ENCODE data around the gene DNLZ. TPM values are rescaled to one million over a fixed set of nuclear protein-coding genes. Genes with fewer than 3 reads are reported as not detected.

DNLZ gene
- total and polyA plus RNA-seq, 2 donors (not counting 1 experiment from before 2014, with no cell fraction given): 23.0 to 42.0 TPM

DNA sequence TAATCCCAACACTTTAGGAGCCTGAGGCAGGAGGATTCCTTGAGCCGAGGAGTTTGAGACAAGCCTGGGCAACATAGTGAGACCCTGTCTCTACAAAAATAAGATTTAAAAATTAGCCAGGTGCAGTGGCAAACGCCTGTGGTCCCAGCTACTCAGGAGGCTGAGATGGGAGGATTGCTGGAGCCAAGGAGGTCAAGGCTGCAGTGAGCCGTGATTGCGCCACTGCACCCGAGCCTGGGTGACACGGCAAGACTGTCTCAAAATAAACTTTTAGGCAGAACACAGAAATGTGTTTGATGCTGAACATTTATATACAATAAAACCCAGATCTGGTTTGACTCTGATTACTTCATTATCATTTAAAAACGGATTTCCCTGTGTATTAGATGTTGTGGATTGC is 41.9 kb upstream of the DNLZ start:
- ChIA-PET CTCF (interaction anchor here (0.6 to 1.0 kb wide), 2 partner anchors 42 to 548 kb away, joined by 3 read pairs; partner anchors contain the start of gene DNLZ), POLR2A (no interaction called here)
- H3K27me3 ChIP-seq (replicated peaks in 1 of 4; ENCODE audit: control extremely low read depth in 1 of 4, control insufficient read depth in 3 of 4, insufficient read depth in 4 of 4, low read length in 3 of 4): no peaks in the 10 kb centered on the region
- H3K4me2 ChIP-seq (replicated peaks; ENCODE audit: low read depth, low read length, poor library complexity, severe bottlenecking): no peak overlapping the region
- no peaks in the 10 kb centered on the region for H3K27me3 Mint-ChIP-seq
- H4K20me1 ChIP-seq (ENCODE audit: control insufficient read depth, insufficient read depth, low read length, poor library complexity, severe bottlenecking): peaks cover 18% of the 10 kb centered on the region
- ATAC-seq (ENCODE audit: low read depth) (no peak), DNase-seq (no peak)
- no peak overlapping the region for H3K9ac ChIP-seq (ENCODE audit: low read length)
- H3K4me1 Mint-ChIP-seq: peaks cover 55% of the 10 kb centered on the region
- H3K9me3 ChIP-seq (ENCODE audit: control extremely low read depth in 1 of 3, control insufficient read depth in 2 of 3, insufficient read depth in 1 of 3, low read length in 2 of 3): no peaks in the 10 kb centered on the region
- intact Hi-C loops (cut with micrococcal nuclease): no loop called here
- peak overlapping the region; percentile 58 to 73 for H3K27ac ChIP-seq (ENCODE audit: low read length in 2 of 2)
- H3K36me3 ChIP-seq (replicated peaks in 1 of 2; ENCODE audit: control extremely low read depth in 1 of 2, control insufficient read depth in 1 of 2, extremely low read depth in 1 of 2, insufficient read depth in 2 of 2, low read length in 1 of 2): peaks cover 0 to 28% of the 10 kb centered on the region in 2 experiments
- no peak overlapping the region for H3K27ac Mint-ChIP-seq
- H3K4me3 ChIP-seq (ENCODE audit: control extremely low read depth in 1 of 5, extremely low read depth in 1 of 5, insufficient read depth in 1 of 5, low read depth in 2 of 5, low read length in 4 of 5): no peak overlapping the region
- no peak overlapping the region for H2AFZ ChIP-seq (ENCODE audit: insufficient read depth, low read depth, low read length, poor library complexity, severe bottlenecking)
- no peaks in the 10 kb centered on the region for H3K9me3 Mint-ChIP-seq (ENCODE audit: insufficient read depth)
- H3K4me1 ChIP-seq (ENCODE audit: control insufficient read depth in 2 of 2, insufficient read depth in 2 of 2, low read length in 2 of 2): peaks cover 40 to 51% of the 10 kb centered on the region in 2 donors
- H3K4me3 Mint-ChIP-seq: no peak overlapping the region
- TF ChIP-seq EZH2 (IDR thresholded peaks at IDR 0.05; ENCODE audit: borderline replicate concordance, insufficient read depth, low read depth, low read length, poor library complexity, severe bottlenecking): no peak
- TF ChIP-seq CTCF (IDR thresholded peaks at IDR 0.05): no peak
- peaks cover 45% of the 10 kb centered on the region for H3K79me2 ChIP-seq (ENCODE audit: control insufficient read depth, insufficient read depth, low read length)
- 100% methylated on average over 2 of the region's 7 CpGs for WGBS (ENCODE audit: insufficient coverage)

DNA sequence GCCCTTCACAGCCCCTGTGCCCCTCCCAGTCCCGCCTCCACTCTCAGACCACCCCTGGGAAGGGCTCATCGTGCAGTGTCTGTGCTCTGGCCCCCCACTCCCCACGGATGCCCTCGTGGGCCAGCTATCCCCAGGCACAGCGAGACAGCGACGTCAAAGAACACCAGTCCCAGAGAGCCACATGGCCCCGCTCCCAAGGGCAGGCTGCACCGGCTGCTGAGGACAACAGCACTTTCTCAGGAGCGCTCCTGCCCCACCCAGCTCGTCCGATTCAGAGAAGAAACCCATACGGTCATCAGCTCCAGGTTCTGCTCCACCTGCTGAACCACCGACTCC is 41.2 kb upstream of the DNLZ start:
- H3K79me2 ChIP-seq (ENCODE audit: control insufficient read depth, insufficient read depth, low read length): peaks cover 44% of the 10 kb centered on the region
- peaks cover 53% of the 10 kb centered on the region for H3K4me1 Mint-ChIP-seq
- intact Hi-C loops (cut with micrococcal nuclease): loop anchor here (5.0 kb wide), 1 partner anchor 162 kb away; no protein-coding TSS in a partner anchor
- H3K4me2 ChIP-seq (replicated peaks; ENCODE audit: low read depth, low read length, poor library complexity, severe bottlenecking): peak overlapping the region; percentile 70
- ChIA-PET CTCF (no interaction called here), POLR2A (interaction anchor here (1.3 kb wide), 1 partner anchor 42 kb away, joined by 4 read pairs; the partner anchor contains the start of gene DNLZ)
- H3K36me3 ChIP-seq (replicated peaks in 1 of 2; ENCODE audit: control extremely low read depth in 1 of 2, control insufficient read depth in 1 of 2, extremely low read depth in 1 of 2, insufficient read depth in 2 of 2, low read length in 1 of 2): peaks cover 0 to 28% of the 10 kb centered on the region in 2 experiments
- H3K9me3 Mint-ChIP-seq (ENCODE audit: insufficient read depth): no peaks in the 10 kb centered on the region
- peaks cover 42 to 52% of the 10 kb centered on the region in 2 donors for H3K4me1 ChIP-seq (ENCODE audit: control insufficient read depth in 2 of 2, insufficient read depth in 2 of 2, low read length in 2 of 2)
- H3K4me3 Mint-ChIP-seq: peak overlapping the region; percentile 49
- H3K4me3 ChIP-seq (ENCODE audit: control extremely low read depth in 1 of 5, extremely low read depth in 1 of 5, insufficient read depth in 1 of 5, low read depth in 2 of 5, low read length in 4 of 5): no peak overlapping the region
- H3K27me3 ChIP-seq (replicated peaks in 1 of 4; ENCODE audit: control extremely low read depth in 1 of 4, control insufficient read depth in 3 of 4, insufficient read depth in 4 of 4, low read length in 3 of 4): no peaks in the 10 kb centered on the region
- H3K27me3 Mint-ChIP-seq: no peaks in the 10 kb centered on the region
- H3K27ac Mint-ChIP-seq: peak overlapping the region; percentile 87
- ATAC-seq (ENCODE audit: low read depth): no peak
- H3K9me3 ChIP-seq (ENCODE audit: control extremely low read depth in 1 of 3, control insufficient read depth in 2 of 3, insufficient read depth in 1 of 3, low read length in 2 of 3): no peaks in the 10 kb centered on the region
- no peak for TF ChIP-seq EZH2 (IDR thresholded peaks at IDR 0.05; ENCODE audit: borderline replicate concordance, insufficient read depth, low read depth, low read length, poor library complexity, severe bottlenecking)
- no peak for TF ChIP-seq CTCF (IDR thresholded peaks at IDR 0.05)
- no peak overlapping the region for H2AFZ ChIP-seq (ENCODE audit: insufficient read depth, low read depth, low read length, poor library complexity, severe bottlenecking)
- H3K27ac ChIP-seq (ENCODE audit: low read length in 2 of 2): peak overlapping the region; percentile 58 to 73
- H4K20me1 ChIP-seq (ENCODE audit: control insufficient read depth, insufficient read depth, low read length, poor library complexity, severe bottlenecking): peaks cover 14% of the 10 kb centered on the region
- no peak for DNase-seq
- no peak overlapping the region for H3K9ac ChIP-seq (ENCODE audit: low read length)
- 77% methylated on average over 14 of the region's 14 CpGs for WGBS (ENCODE audit: insufficient coverage)
